ENCODE measurements around the gene CALHM4.

The CALHM4 gene

DNA sequence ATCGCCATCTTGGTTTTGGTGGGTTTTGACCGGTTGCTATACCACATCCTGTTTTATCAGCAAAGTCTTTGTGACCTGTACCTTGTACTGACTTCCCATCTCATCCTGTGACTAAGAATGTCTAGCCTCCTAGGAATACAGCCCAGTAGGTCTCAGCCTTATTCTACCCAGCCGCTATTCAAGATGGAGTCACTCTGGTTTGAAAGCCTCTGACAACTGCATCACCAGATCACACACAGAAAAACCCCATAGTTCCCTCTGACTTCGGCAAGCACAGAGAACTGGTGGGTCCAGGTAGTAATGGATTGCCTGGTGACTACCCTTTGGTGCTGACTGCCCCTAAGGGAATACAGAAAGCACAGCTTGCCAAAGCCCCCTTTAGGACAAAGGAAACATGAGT, 52.4 kb downstream of the CALHM4 start:
- TF ChIP-seq, protein P1, sequence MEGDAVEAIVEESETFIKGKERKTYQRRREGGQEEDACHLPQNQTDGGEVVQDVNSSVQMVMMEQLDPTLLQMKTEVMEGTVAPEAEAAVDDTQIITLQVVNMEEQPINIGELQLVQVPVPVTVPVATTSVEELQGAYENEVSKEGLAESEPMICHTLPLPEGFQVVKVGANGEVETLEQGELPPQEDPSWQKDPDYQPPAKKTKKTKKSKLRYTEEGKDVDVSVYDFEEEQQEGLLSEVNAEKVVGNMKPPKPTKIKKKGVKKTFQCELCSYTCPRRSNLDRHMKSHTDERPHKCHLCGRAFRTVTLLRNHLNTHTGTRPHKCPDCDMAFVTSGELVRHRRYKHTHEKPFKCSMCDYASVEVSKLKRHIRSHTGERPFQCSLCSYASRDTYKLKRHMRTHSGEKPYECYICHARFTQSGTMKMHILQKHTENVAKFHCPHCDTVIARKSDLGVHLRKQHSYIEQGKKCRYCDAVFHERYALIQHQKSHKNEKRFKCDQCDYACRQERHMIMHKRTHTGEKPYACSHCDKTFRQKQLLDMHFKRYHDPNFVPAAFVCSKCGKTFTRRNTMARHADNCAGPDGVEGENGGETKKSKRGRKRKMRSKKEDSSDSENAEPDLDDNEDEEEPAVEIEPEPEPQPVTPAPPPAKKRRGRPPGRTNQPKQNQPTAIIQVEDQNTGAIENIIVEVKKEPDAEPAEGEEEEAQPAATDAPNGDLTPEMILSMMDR (IDR thresholded peaks at IDR 0.05; ENCODE audit: borderline replicate concordance, control extremely low read depth, extremely low read depth, insufficient read depth, missing control alignments) = no peak
- in situ Hi-C loops (cut with MboI; ENCODE audit: low sequenced_read_pairs, unreplicated experiment) = no loop called here
- no peak for DNase-seq (ENCODE audit: low spot score)

Measured in GM13976 (cell line).